ENCODE data around the gene PARP9.

Gene PARP9

GRCh38 chr3:122563717-122564025, 429 bp downstream of the PARP9 start:
- in situ Hi-C loops (cut with HindIII; ENCODE audit: low sequenced_read_pairs), result no loop called here
- DNase-seq (ENCODE audit: low read depth), result no peak
- H3K4me3 ChIP-seq (ENCODE audit: low read depth, low read length), result peak overlapping the region; percentile 77
- TF ChIP-seq CTCF (IDR thresholded peaks at IDR 0.05; ENCODE audit: low read depth, low read length, missing control alignments), result no peak

GRCh38 chr3:122562923-122563716, 980 bp downstream of the PARP9 start:
- in situ Hi-C loops (cut with HindIII; ENCODE audit: low sequenced_read_pairs), result no loop called here
- TF ChIP-seq CTCF (IDR thresholded peaks at IDR 0.05; ENCODE audit: low read depth, low read length, missing control alignments), result no peak
- H3K4me3 ChIP-seq (ENCODE audit: low read depth, low read length), result peak overlapping the region; percentile 77
- DNase-seq (ENCODE audit: low read depth), result no peak

- peak; percentile 54 for DNase-seq (ENCODE audit: low read depth)
- no peak overlapping the region for H3K4me3 ChIP-seq (ENCODE audit: low read depth, low read length)
- in situ Hi-C loops (cut with HindIII; ENCODE audit: low sequenced_read_pairs), result no loop called here
- TF ChIP-seq CTCF (IDR thresholded peaks at IDR 0.05; ENCODE audit: low read depth, low read length, missing control alignments), result peak; percentile 67
Measured at GRCh38 chr3:122560680-122561079, 3.4 kb downstream of the PARP9 start.

GRCh38 chr3:122559906-122560305, 4.2 kb downstream of the PARP9 start:
- TF ChIP-seq CTCF (IDR thresholded peaks at IDR 0.05; ENCODE audit: low read depth, low read length, missing control alignments), result no peak
- in situ Hi-C loops (cut with HindIII; ENCODE audit: low sequenced_read_pairs), result no loop called here
- DNase-seq (ENCODE audit: low read depth), result no peak
- no peak overlapping the region for H3K4me3 ChIP-seq (ENCODE audit: low read depth, low read length)

- H3K4me3 ChIP-seq (ENCODE audit: low read depth, low read length), result no peak overlapping the region
- no peak for DNase-seq (ENCODE audit: low read depth)
- TF ChIP-seq CTCF (IDR thresholded peaks at IDR 0.05; ENCODE audit: low read depth, low read length, missing control alignments), result no peak
- in situ Hi-C loops (cut with HindIII; ENCODE audit: low sequenced_read_pairs), result no loop called here
Measured at GRCh38 chr3:122558605-122559004, 5.5 kb downstream of the PARP9 start.

GRCh38 chr3:122557356-122557755, 6.7 kb downstream of the PARP9 start:
- no peak for TF ChIP-seq CTCF (IDR thresholded peaks at IDR 0.05; ENCODE audit: low read depth, low read length, missing control alignments)
- no peak for DNase-seq (ENCODE audit: low read depth)
- in situ Hi-C loops (cut with HindIII; ENCODE audit: low sequenced_read_pairs), result no loop called here
- H3K4me3 ChIP-seq (ENCODE audit: low read depth, low read length), result no peak overlapping the region
